Lung (tissue), 12 donors: ENCODE data around the gene ARPIN. TPM values are rescaled to one million over a fixed set of nuclear protein-coding genes. Genes with fewer than 3 reads are reported as not detected.

ENCODE experiments used
- ATAC-seq: fragments of 200-7000 bp; cut with Tn5 transposase; one replicate; pipeline ENCODE4 v1.9.1; 2020; ENCODE audit warnings: moderate number of reproducible peaks; ENCODE audit not compliant: insufficient read depth, low FRiP score
- DNase-seq, 3 donors: peaks; one replicate each; pipeline ENCODE4 v3.0.0-alpha.2; 2013 to 2017
- H3K27ac ChIP-seq, 2 donors: one replicate each; pipeline ENCODE4 v1.5.1; 2013; ENCODE audit warnings: mild to moderate bottlenecking in 2 of 2, moderate library complexity in 2 of 2, control low read depth in 1 of 2, inconsistent platforms in 1 of 2, low read depth in 1 of 2, low read length in 1 of 2
- H3K27me3 ChIP-seq, 3 donors: one replicate each; pipeline ENCODE4 v1.5.1; 2013; ENCODE audit warnings: low read length in 2 of 3; ENCODE audit not compliant: control insufficient read depth in 3 of 3, insufficient read depth in 3 of 3
- H3K36me3 ChIP-seq, 4 donors: one replicate each; pipeline ENCODE4 v1.5.1; 2013; ENCODE audit warnings: low read length in 4 of 4, mild to moderate bottlenecking in 1 of 4, moderate library complexity in 1 of 4; ENCODE audit not compliant: control insufficient read depth in 4 of 4, insufficient read depth in 4 of 4
- H3K4me1 ChIP-seq, 5 donors: one replicate each; pipeline ENCODE4 v1.5.1; 2013; ENCODE audit warnings: low read length in 5 of 5, mild to moderate bottlenecking in 2 of 5, moderate library complexity in 1 of 5; ENCODE audit not compliant: control insufficient read depth in 5 of 5, insufficient read depth in 5 of 5
- H3K4me3 ChIP-seq: one replicate; pipeline ENCODE4 v1.5.1; 2013; ENCODE audit warnings: mild to moderate bottlenecking, control low read depth, moderate library complexity
- H3K9ac ChIP-seq, 2 donors: one replicate each; pipeline ENCODE4 v1.5.1; 2013; ENCODE audit warnings: low read length in 2 of 2, control low read depth in 1 of 2; ENCODE audit not compliant: insufficient read depth in 1 of 2
- H3K9me3 ChIP-seq, 4 donors: one replicate each; pipeline ENCODE4 v1.5.1; 2013; ENCODE audit warnings: low read length in 3 of 4, mild to moderate bottlenecking in 1 of 4, moderate library complexity in 1 of 4; ENCODE audit not compliant: control insufficient read depth in 4 of 4, insufficient read depth in 3 of 4
- CTCF ChIP-seq: IDR thresholded peaks from 2 replicates; pipeline ENCODE4 v1.5.1; 2012; ENCODE audit warnings: mild to moderate bottlenecking; ENCODE audit errors: control extremely low read depth, extremely low read depth
- WGBS, 2 donors: extraction: QIAGEN DNeasy Blood & Tissue Kit; methylation state at CpG; one replicate each; pipeline ENCODE4 v1.1.7; 2013; 5-methylcytosine and 5-hydroxymethylcytosine counted together
- polyA plus RNA-seq, 2 donors: library from polyadenylated mRNA; stranded (reverse); fragments of 200-250 nt; gene quantifications; one replicate each; pipeline ENCODE4 v1.2.1, GENCODE V29; 2013
- total RNA-seq, 2 donors: library from RNA; depleted of rRNA in 1 of 2; stranded (reverse); fragments of >200 nt in 1 of 2; gene quantifications; one replicate each; pipeline ENCODE4 v1.2.1, GENCODE V29; 2014 to 2021
- donor health status: control.
- donor health status: control.
- donor health status: Bipolar disorder and iron deficiency.
- donor health status: healthy.
- donor health status: DM: yes; HTN: yes; CAD: no.

The ARPIN gene
- total and polyA plus RNA-seq, 4 donors, result 9.0 to 28.5 (median 18.7) TPM

GRCh38 chr15:89875741-89876140 is 37.0 kb downstream of the ARPIN start:
- H3K27ac ChIP-seq, result peak overlapping the region in 1 of 2 donors; percentile 4
- H3K27me3 ChIP-seq, result no peaks in the 10 kb centered on the region
- no peak for TF ChIP-seq CTCF
- no peak for ATAC-seq
- H3K36me3 ChIP-seq, result peaks cover 4 to 18% (median 15%) of the 10 kb centered on the region in 4 donors
- WGBS, 2 donors, result 92 to 96% methylated on average over 6 of the region's 6 CpGs
- H3K4me1 ChIP-seq, result no peaks in the 10 kb centered on the region
- H3K4me3 ChIP-seq, result no peak overlapping the region
- H3K9me3 ChIP-seq, result no peaks in the 10 kb centered on the region
- DNase-seq, result no peak
- no peak overlapping the region for H3K9ac ChIP-seq

GRCh38 chr15:89874926-89875564 is 37.7 kb downstream of the ARPIN start:
- Histone ChIP-seq H3K4me1 (no peaks in the 10 kb centered on the region), H3K27me3 (no peaks in the 10 kb centered on the region), H3K9ac (no peak overlapping the region), H3K27ac (no peak overlapping the region), H3K4me3 (no peak overlapping the region), H3K36me3 (peaks cover 7 to 25% (median 21%) of the 10 kb centered on the region in 4 donors), H3K9me3 (no peaks in the 10 kb centered on the region)
- DNase-seq (peak; percentile 69 to 76 (median 75)), ATAC-seq (peak; percentile 90)
- peak; percentile 81 for TF ChIP-seq CTCF
- 27 to 29% methylated on average over 10 of the region's 10 CpGs for WGBS, 2 donors

GRCh38 chr15:89870688-89871288 is 42.0 kb downstream of the ARPIN start:
- H3K36me3 ChIP-seq, result peaks cover 7 to 18% (median 16%) of the 10 kb centered on the region in 4 donors
- DNase-seq (no peak), ATAC-seq (no peak)

More at GRCh38 chr15:89870688-89871288, 42.0 kb downstream of the ARPIN start:
- no peak overlapping the region for H3K4me3 ChIP-seq
- no peaks in the 10 kb centered on the region for H3K27me3 ChIP-seq
- no peak overlapping the region for H3K9ac ChIP-seq
- no peaks in the 10 kb centered on the region for H3K9me3 ChIP-seq
- H3K27ac ChIP-seq, result no peak overlapping the region
- TF ChIP-seq CTCF, result no peak
- no peaks in the 10 kb centered on the region for H3K4me1 ChIP-seq
- 91 to 98% methylated on average over 4 of the region's 4 CpGs for WGBS, 2 donors
